IMR-90 (cell line): ENCODE results near the gene PIP4K2A. TPM values are rescaled to one million over a fixed set of nuclear protein-coding genes. Genes with fewer than 3 reads are reported as not detected.

Experiments
- ATAC-seq: fragments of 200-7000 bp; cut with Tn5 transposase; 2 replicates; pipeline ENCODE4 v1.9.1; 2020; ENCODE audit warnings: low read depth, mild to moderate bottlenecking, moderate library complexity
- BruUV-seq: library from RNA; stranded (reverse); fragments of 400-500 nt; replicated peaks from 2 replicates; lab custom pipeline; 2021; lab: Mats Ljungman, UMichigan
- CTCF ChIA-PET: fragments of 300-600 bp; formaldehyde crosslinking; extraction: SDS; loops from one replicate; lab custom pipeline; 2021; ENCODE audit warnings: antibody characterized with exemption; lab: Yijun Ruan, JAX
- POLR2A ChIA-PET: fragments of 300-600 bp; sonication (Branson Sonifier 250); formaldehyde crosslinking; loops from one replicate; lab custom pipeline; 2022; ENCODE audit warnings: antibody characterized with exemption; ENCODE audit not compliant: unreplicated experiment; lab: Charles Lee
- DNase-seq: peaks from one replicate; pipeline ENCODE4 v3.0.0; 2013
- H2AFZ ChIP-seq: replicated peaks from 2 replicates; pipeline ENCODE3; 2013; ENCODE audit warnings: low read length, mild to moderate bottlenecking; ENCODE audit not compliant: poor library complexity
- H2AK5ac ChIP-seq: 2 replicates; pipeline ENCODE4 v1.6.1; 2013; ENCODE audit warnings: low read depth, low read length, inconsistent platforms
- H2AK9ac ChIP-seq: replicated peaks from 2 replicates; pipeline ENCODE3; 2013; ENCODE audit warnings: mild to moderate bottlenecking, low read depth, low read length, moderate library complexity; ENCODE audit not compliant: poor library complexity
- H2BK120ac ChIP-seq: 2 replicates; pipeline ENCODE4 v1.6.1; 2013; ENCODE audit warnings: low read depth, low read length, inconsistent platforms
- H2BK15ac ChIP-seq: 3 replicates; pipeline ENCODE4 v1.6.1; 2013; ENCODE audit warnings: low read depth, low read length, inconsistent platforms
- H2BK20ac ChIP-seq: 2 replicates; pipeline ENCODE4 v1.6.1; 2013; ENCODE audit warnings: low read depth, mild to moderate bottlenecking, inconsistent platforms, low read length, moderate library complexity
- H2BK5ac ChIP-seq: 2 replicates; pipeline ENCODE4 v1.6.1; 2013; ENCODE audit warnings: mild to moderate bottlenecking, low read depth, low read length, inconsistent platforms; ENCODE audit not compliant: poor library complexity, severe bottlenecking
- H3K14ac ChIP-seq: replicated peaks from 2 replicates; pipeline ENCODE4 v1.6.1; 2013; ENCODE audit warnings: low read depth, low read length, inconsistent platforms
- H3K18ac ChIP-seq: 2 replicates; pipeline ENCODE4 v1.6.1; 2013; ENCODE audit warnings: low read depth, low read length, control low read depth
- H3K23ac ChIP-seq: 2 replicates; pipeline ENCODE4 v1.6.1; 2013; ENCODE audit warnings: low read depth, low read length, inconsistent platforms
- H3K27ac ChIP-seq: 2 replicates; pipeline ENCODE4 v1.5.1; 2013; ENCODE audit warnings: mild to moderate bottlenecking, control low read depth, low read length; ENCODE audit not compliant: insufficient read depth
- H3K27me3 ChIP-seq: 2 replicates; pipeline ENCODE4 v1.6.1; 2013; ENCODE audit warnings: low read length; ENCODE audit not compliant: control insufficient read depth, insufficient read depth
- H3K36me3 ChIP-seq: 2 replicates; pipeline ENCODE4 v1.6.1; 2013; ENCODE audit warnings: low read length, mixed read lengths; ENCODE audit not compliant: control insufficient read depth, insufficient read depth
- H3K4ac ChIP-seq: 2 replicates; pipeline ENCODE4 v1.6.1; 2013; ENCODE audit warnings: low read depth, low read length, inconsistent platforms
- H3K4me1 ChIP-seq: 2 replicates; pipeline ENCODE4 v1.6.1; 2013; ENCODE audit warnings: low read length, mixed read lengths; ENCODE audit not compliant: control insufficient read depth, insufficient read depth
- H3K4me2 ChIP-seq: 2 replicates; pipeline ENCODE4 v1.6.1; 2013; ENCODE audit warnings: low read depth, mild to moderate bottlenecking, control low read depth, low read length, moderate library complexity
- H3K4me3 ChIP-seq: 2 replicates; pipeline ENCODE4 v1.5.1; 2013; ENCODE audit warnings: low read depth, mild to moderate bottlenecking, control low read depth, low read length, moderate library complexity; ENCODE audit not compliant: insufficient read depth
- H3K56ac ChIP-seq: 2 replicates; pipeline ENCODE4 v1.6.1; 2013; ENCODE audit warnings: low read length, inconsistent platforms; ENCODE audit not compliant: insufficient read depth; ENCODE audit errors: extremely low read depth
- H3K79me1 ChIP-seq, 2 experiments: 2 replicates each; pipeline ENCODE4 v1.6.1; 2013; ENCODE audit warnings: low read length in 2 of 2, inconsistent platforms in 1 of 2, low read depth in 1 of 2
- H3K9ac ChIP-seq: 2 replicates; pipeline ENCODE4 v1.6.1; 2013; ENCODE audit warnings: low read depth, low read length, control low read depth
- H3K9me1 ChIP-seq: 2 replicates; pipeline ENCODE4 v1.6.1; 2013; ENCODE audit warnings: low read length, inconsistent platforms; ENCODE audit not compliant: insufficient read depth
- H3K9me3 ChIP-seq: 2 replicates; pipeline ENCODE4 v1.6.1; 2013; ENCODE audit warnings: low read length; ENCODE audit not compliant: control insufficient read depth, insufficient read depth
- H4K20me1 ChIP-seq: 2 replicates; pipeline ENCODE4 v1.6.1; 2013; ENCODE audit warnings: low read length, inconsistent platforms; ENCODE audit not compliant: insufficient read depth
- H4K5ac ChIP-seq: 2 replicates; pipeline ENCODE4 v1.6.1; 2013; ENCODE audit warnings: mild to moderate bottlenecking, low read depth, low read length, control low read depth
- H4K8ac ChIP-seq, 2 experiments: 2 replicates each; pipeline ENCODE4 v1.6.1; 2013; ENCODE audit warnings: low read depth in 2 of 2, low read length in 2 of 2, control low read depth in 1 of 2, inconsistent platforms in 1 of 2
- H4K91ac ChIP-seq: 2 replicates; pipeline ENCODE4 v1.6.1; 2013; ENCODE audit warnings: low read depth, low read length, inconsistent platforms; ENCODE audit not compliant: insufficient read depth
- POLR2A ChIP-seq: IDR thresholded peaks from 2 replicates; pipeline ENCODE4 v1.6.1; 2012; ENCODE audit warnings: mild to moderate bottlenecking, low read depth, low read length
- dilution Hi-C: fragments of 300-500 bp; cut with HindIII; formaldehyde crosslinking; loops from one replicate; pipeline ENCODE4 v1.14.3; 2018; ENCODE audit warnings: low sequenced_read_pairs; ENCODE audit not compliant: unreplicated experiment
- in situ Hi-C: fragments of 300-500 bp; cut with MboI; formaldehyde crosslinking; loops from 3 replicates; pipeline ENCODE4 v1.14.3; 2019; ENCODE audit warnings: low sequenced_read_pairs, inconsistent platforms, mixed read lengths
- intact Hi-C: fragments of 100-400 bp; cut with micrococcal nuclease; formaldehyde crosslinking; loops from 2 replicates; pipeline ENCODE4 v1.10.0; 2022
- polyA plus RNA-seq, 3 experiments: library from polyadenylated mRNA; depleted of rRNA; stranded (reverse); fragments of >200 nt; gene quantifications; 2 replicates each; pipeline ENCODE4 v1.2.3, GENCODE V29; 2012; ENCODE audit warnings: low replicate concordance in 1 of 3
- total RNA-seq: library from RNA; depleted of rRNA; stranded (reverse); fragments of >200 nt; gene quantifications from 2 replicates; pipeline ENCODE4 v1.2.3, GENCODE V29; 2012

The PIP4K2A gene
- total and polyA plus RNA-seq, 2 of the 4 experiments (the other 2 are of a cell fraction), result 9.8 to 18.1 TPM

DNA sequence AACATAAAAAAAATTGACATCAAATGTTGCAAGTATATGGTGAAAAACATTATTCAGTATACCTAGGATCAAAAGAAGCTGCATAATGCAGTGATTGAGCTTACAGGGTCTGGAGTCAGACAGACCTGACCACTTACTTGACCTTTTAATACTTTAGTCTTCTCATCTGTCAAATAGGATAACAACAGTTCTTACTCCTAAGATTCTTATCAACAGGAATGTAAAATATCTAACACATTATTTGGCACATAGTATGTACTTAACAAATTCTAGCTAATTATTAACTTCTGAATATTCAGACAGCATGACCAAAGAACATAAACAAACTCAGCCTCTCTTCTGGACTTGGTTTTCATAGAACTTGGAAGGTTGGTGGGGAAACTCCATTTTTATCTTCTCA, 45.6 kb upstream of the PIP4K2A start:
- H2AK9ac ChIP-seq, result no peak overlapping the region
- no TSS peak for BruUV-seq
- dilution Hi-C loops (no loop called here), intact Hi-C loops (no loop called here), in situ Hi-C loops (no loop called here)
- no peak overlapping the region for H3K4me3 ChIP-seq
- TF ChIP-seq POLR2A, result no peak
- no peak overlapping the region for H3K27ac ChIP-seq
- H3K18ac ChIP-seq, result no peak overlapping the region
- H3K9ac ChIP-seq, result no peak overlapping the region
- CTCF ChIA-PET, result no interaction called here
- no peak overlapping the region for H4K8ac ChIP-seq
- H2AK5ac ChIP-seq, result no peak overlapping the region
- no peak overlapping the region for H2BK20ac ChIP-seq
- H3K9me3 ChIP-seq, result no peaks in the 10 kb centered on the region
- no peak overlapping the region for H3K4ac ChIP-seq
- H3K27me3 ChIP-seq, result no peaks in the 10 kb centered on the region; the same call in 1 of the 2 replicates
- H4K91ac ChIP-seq, result no peak overlapping the region
- H3K79me1 ChIP-seq, result no peaks in the 10 kb centered on the region
- H3K36me3 ChIP-seq, result no peaks in the 10 kb centered on the region
- no peak overlapping the region for H2AFZ ChIP-seq
- POLR2A ChIA-PET, result no interaction called here
- no peak overlapping the region for H2BK15ac ChIP-seq
- no peak overlapping the region for H3K56ac ChIP-seq
- no peak overlapping the region for H4K5ac ChIP-seq
- no peaks in the 10 kb centered on the region for H4K20me1 ChIP-seq
- H2BK5ac ChIP-seq, result no peak overlapping the region
- H2BK120ac ChIP-seq, result no peak overlapping the region
- no peaks in the 10 kb centered on the region for H3K4me1 ChIP-seq
- no peak overlapping the region for H3K14ac ChIP-seq
- DNase-seq, result no peak
- H3K4me2 ChIP-seq, result no peak overlapping the region
- H3K9me1 ChIP-seq, result no peaks in the 10 kb centered on the region
- no peak overlapping the region for H3K23ac ChIP-seq
- no peak for ATAC-seq
